T-cell (primary cell): ENCODE results near the gene KCNJ16. TPM values are rescaled to one million over a fixed set of nuclear protein-coding genes. Genes with fewer than 3 reads are reported as not detected.

ENCODE experiments used
- ATAC-seq, 4 experiments: fragments of 200-7000 bp in 3 of 4; fragments of 150-1000 bp in 1 of 4; cut with Tn5 transposase; replicated peaks in 1 of 4; 1 replicate in 3 of 4; 2 replicates in 1 of 4; pipeline ENCODE4 v1.10.0; 2021; ENCODE audit warnings: moderate library complexity in 3 of 4, mild to moderate bottlenecking in 2 of 4, moderate number of reproducible peaks in 1 of 4
- CTCF ChIA-PET, 2 donors: fragments of 300-600 bp; sonication (Branson Sonifier 250); formaldehyde crosslinking; loops; one replicate each; lab custom pipeline; 2022; ENCODE audit warnings: antibody characterized with exemption in 2 of 2; lab: Charles Lee
- POLR2A ChIA-PET, 2 donors: fragments of 300-600 bp; sonication (Branson Sonifier 250); formaldehyde crosslinking; loops; one replicate each; lab custom pipeline; 2022; ENCODE audit warnings: antibody characterized with exemption in 2 of 2; lab: Charles Lee
- DNase-seq, 35 experiments: peaks; one replicate each; pipeline versions ENCODE4 v3.0.0 to v3.0.0-alpha.2; 2013 to 2023
- H3K27ac ChIP-seq: one replicate; pipeline ENCODE4 v1.5.1; 2013; ENCODE audit warnings: low read length
- H3K27me3 ChIP-seq, 2 experiments: replicated peaks in 1 of 2; 1 replicate in 1 of 2; 2 replicates in 1 of 2; pipeline versions ENCODE4 v1.6.1 to v1.7.0; 2013; ENCODE audit warnings: low read length in 1 of 2, mixed read lengths in 1 of 2; ENCODE audit not compliant: control insufficient read depth in 2 of 2, insufficient read depth in 2 of 2; ENCODE audit errors: extremely low read depth in 1 of 2
- H3K36me3 ChIP-seq, 2 donors: 1 replicate in 1 of 2; 2 replicates in 1 of 2; pipeline versions ENCODE4 v1.6.1 to v1.7.0; 2013; ENCODE audit warnings: low read length in 1 of 2; ENCODE audit not compliant: control insufficient read depth in 2 of 2, insufficient read depth in 1 of 2; ENCODE audit errors: extremely low read depth in 1 of 2
- H3K4me1 ChIP-seq, 2 experiments: 1 replicate in 1 of 2; 2 replicates in 1 of 2; pipeline versions ENCODE4 v1.6.1 to v1.7.0; 2013; ENCODE audit warnings: low read length in 2 of 2, mixed read lengths in 1 of 2; ENCODE audit not compliant: insufficient read depth in 2 of 2, control insufficient read depth in 1 of 2; ENCODE audit errors: extremely low read depth in 1 of 2
- H3K4me3 ChIP-seq, 2 donors: 1 replicate in 1 of 2; 2 replicates in 1 of 2; pipeline versions ENCODE4 v1.5.1 to v1.7.0; 2013; ENCODE audit warnings: mild to moderate bottlenecking in 2 of 2, low read length in 1 of 2, moderate library complexity in 1 of 2; ENCODE audit not compliant: control insufficient read depth in 1 of 2; ENCODE audit errors: extremely low read depth in 1 of 2
- H3K9me3 ChIP-seq: 2 replicates; pipeline ENCODE4 v1.7.0; 2013
- H3K27ac Mint-ChIP-seq, 2 donors: one replicate each; pipeline ENCODE4 v1.8.0; 2020 to 2021; ENCODE audit warnings: mild to moderate bottlenecking in 2 of 2, mixed read lengths in 2 of 2
- H3K27me3 Mint-ChIP-seq, 2 donors: one replicate each; pipeline ENCODE4 v1.8.0; 2021 to 2022; ENCODE audit warnings: mixed read lengths in 2 of 2
- H3K36me3 Mint-ChIP-seq: one replicate; pipeline ENCODE4 v1.8.0; 2021; ENCODE audit warnings: mixed read lengths
- H3K4me1 Mint-ChIP-seq, 3 donors: one replicate each; pipeline ENCODE4 v1.8.0; 2020 to 2022; ENCODE audit warnings: mixed read lengths in 3 of 3, mild to moderate bottlenecking in 1 of 3
- H3K4me3 Mint-ChIP-seq, 3 donors: one replicate each; pipeline ENCODE4 v1.8.0; 2020 to 2022; ENCODE audit warnings: mild to moderate bottlenecking in 3 of 3, mixed read lengths in 3 of 3, moderate library complexity in 3 of 3
- H3K9me3 Mint-ChIP-seq, 3 donors: one replicate each; pipeline ENCODE4 v1.8.0; 2020 to 2022; ENCODE audit warnings: mixed read lengths in 3 of 3
- WGBS: methylation state at CpG from one replicate; pipeline ENCODE4 v1.1.5; 2013; ENCODE audit warnings: missing lambda C conversion rate; ENCODE audit not compliant: insufficient coverage; 5-methylcytosine and 5-hydroxymethylcytosine counted together
- total RNA-seq, 35 experiments: library from RNA in 6 of 35; stranded (reverse) in 6 of 35; fragments of 120-200 nt in 1 of 35; gene quantifications; one replicate each; pipeline versions ENCODE4 v1.2.1 to v1.2.4 and lab custom pipeline; 2013 to 2026

The KCNJ16 gene
- total RNA-seq, 5 donors from 2014 or later (not counting 1 experiment from before 2014, with no cell fraction given), result not detected

DNA sequence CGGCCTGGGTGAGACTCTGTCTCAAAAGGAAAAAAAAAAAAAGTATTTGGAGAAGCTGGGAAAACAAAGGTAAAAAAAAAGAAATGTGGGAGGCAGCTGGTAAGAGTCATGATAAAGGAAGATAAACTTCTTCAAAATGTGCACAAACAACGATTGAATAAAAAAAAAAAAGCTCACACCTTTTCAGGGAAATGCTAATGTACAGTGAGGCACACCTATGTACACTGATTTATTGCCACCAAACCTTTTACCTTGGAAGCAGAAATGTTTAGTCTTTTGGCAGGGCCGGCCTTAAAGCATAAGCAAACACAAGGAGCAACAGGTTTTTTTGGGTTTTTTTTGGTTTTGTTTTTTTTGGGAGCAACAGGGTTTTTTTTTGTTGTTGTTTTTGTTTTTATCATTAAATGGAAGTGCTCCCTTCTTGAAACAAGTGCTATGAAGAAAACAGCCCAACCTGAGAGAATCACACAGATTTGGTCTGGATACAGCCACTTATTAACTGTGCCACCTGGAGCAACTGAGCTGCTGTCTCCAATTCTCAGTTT, 64.5 kb downstream of the KCNJ16 start:
- Histone ChIP-seq H3K4me1 (no peaks in the 10 kb centered on the region), H3K36me3 (no peaks in the 10 kb centered on the region), H3K27ac (no peak overlapping the region), H3K9me3 (no peaks in the 10 kb centered on the region), H3K27me3 (no peaks in the 10 kb centered on the region), H3K4me3 (no peak overlapping the region)
- WGBS, result 100% methylated on average over 1 of the region's 3 CpGs
- no peak overlapping the region for H3K4me3 Mint-ChIP-seq
- H3K4me1 Mint-ChIP-seq, result peaks cover 12 to 15% (median 13%) of the 10 kb centered on the region in 3 donors
- DNase-seq (no peak), ATAC-seq (no peak)
- no peaks in the 10 kb centered on the region for H3K9me3 Mint-ChIP-seq
- no peaks in the 10 kb centered on the region for H3K27me3 Mint-ChIP-seq
- CTCF ChIA-PET, result no interaction called here
- POLR2A ChIA-PET, result no interaction called here
- no peaks in the 10 kb centered on the region for H3K36me3 Mint-ChIP-seq
- no peak overlapping the region for H3K27ac Mint-ChIP-seq

DNA sequence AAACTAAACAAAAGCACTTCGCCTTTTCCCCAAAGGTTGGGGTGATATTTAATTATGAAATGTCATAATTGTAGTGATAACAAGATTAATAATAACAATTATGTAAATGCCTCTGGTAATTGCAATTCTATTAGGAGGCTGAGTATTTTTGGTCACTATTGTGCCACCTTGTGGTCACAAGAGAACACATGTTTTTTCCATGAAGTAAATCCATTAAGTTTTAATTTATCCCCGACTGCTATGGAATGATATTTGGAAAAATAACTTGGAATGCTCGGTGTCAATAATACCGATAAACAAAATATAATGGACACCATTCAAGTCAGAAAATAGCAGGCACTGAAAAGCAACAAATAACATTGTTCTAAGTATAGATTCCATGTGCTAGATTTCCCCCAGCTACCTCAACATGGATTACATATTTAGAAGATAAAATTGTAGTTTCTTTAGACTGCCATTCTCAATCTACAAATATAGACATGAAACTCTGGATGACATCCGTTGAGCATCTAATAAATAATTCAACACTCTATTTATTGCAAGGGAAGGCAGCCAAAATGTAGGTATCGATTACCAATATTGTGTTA, 69.3 kb downstream of the KCNJ16 start:
- DNase-seq (peak in 1 of 35 experiments; percentile 18), ATAC-seq (no peak)
- WGBS, result no CpG with 5 or more reads among the region's 6 CpGs
- no peak overlapping the region for H3K27ac Mint-ChIP-seq
- no peaks in the 10 kb centered on the region for H3K9me3 Mint-ChIP-seq
- no peaks in the 10 kb centered on the region for H3K9me3 ChIP-seq
- no peak overlapping the region for H3K4me3 Mint-ChIP-seq
- peaks cover 0 to 7% of the 10 kb centered on the region in 2 donors for H3K27me3 Mint-ChIP-seq
- H3K36me3 ChIP-seq, result no peaks in the 10 kb centered on the region
- no peak overlapping the region for H3K27ac ChIP-seq
- ChIA-PET POLR2A (no interaction called here), CTCF (interaction anchor here in 1 of 2 donors (1.7 kb wide), 1 partner anchor 576 kb away, joined by 4 read pairs; no protein-coding TSS in a partner anchor)
- no peaks in the 10 kb centered on the region for H3K36me3 Mint-ChIP-seq
- no peak overlapping the region for H3K4me3 ChIP-seq
- H3K27me3 ChIP-seq, result no peaks in the 10 kb centered on the region
- H3K4me1 ChIP-seq, result no peaks in the 10 kb centered on the region
- H3K4me1 Mint-ChIP-seq, result no peaks in the 10 kb centered on the region

DNA sequence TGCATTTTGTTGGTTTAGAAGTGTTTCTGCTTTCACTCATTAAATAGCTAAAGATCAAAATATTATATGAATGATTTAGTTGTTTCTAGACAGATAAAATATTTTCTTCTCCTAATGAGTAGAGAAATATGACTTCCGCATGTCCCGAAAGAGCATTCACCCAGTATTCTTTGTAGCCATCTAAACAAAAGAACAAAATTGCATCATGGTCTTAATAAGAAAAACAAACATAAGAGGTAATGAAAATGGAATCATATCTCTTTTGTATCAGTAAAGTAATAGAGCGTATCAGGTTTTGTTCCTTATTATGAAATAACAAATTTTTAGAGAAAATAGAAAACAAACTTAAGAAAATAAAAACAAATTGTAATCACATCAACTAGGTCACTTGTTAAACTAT, 78.2 kb downstream of the KCNJ16 start:
- no peaks in the 10 kb centered on the region for H3K4me1 Mint-ChIP-seq
- H3K36me3 Mint-ChIP-seq, result no peaks in the 10 kb centered on the region
- ChIA-PET POLR2A (no interaction called here), CTCF (interaction anchor here in 1 of 2 donors (1.0 kb wide), 1 partner anchor 10 kb away, joined by 4 read pairs; no protein-coding TSS in a partner anchor)
- no peaks in the 10 kb centered on the region for H3K36me3 ChIP-seq
- H3K4me1 ChIP-seq, result no peaks in the 10 kb centered on the region
- no peak overlapping the region for H3K27ac ChIP-seq
- ATAC-seq (no peak), DNase-seq (no peak)
- no peaks in the 10 kb centered on the region for H3K27me3 ChIP-seq
- no peaks in the 10 kb centered on the region for H3K9me3 Mint-ChIP-seq
- no CpG with 5 or more reads among the region's 3 CpGs for WGBS
- H3K27ac Mint-ChIP-seq, result no peak overlapping the region
- peaks cover 2 to 8% of the 10 kb centered on the region in 2 donors for H3K27me3 Mint-ChIP-seq
- no peak overlapping the region for H3K4me3 Mint-ChIP-seq
- H3K9me3 ChIP-seq, result no peaks in the 10 kb centered on the region
- no peak overlapping the region for H3K4me3 ChIP-seq

DNA sequence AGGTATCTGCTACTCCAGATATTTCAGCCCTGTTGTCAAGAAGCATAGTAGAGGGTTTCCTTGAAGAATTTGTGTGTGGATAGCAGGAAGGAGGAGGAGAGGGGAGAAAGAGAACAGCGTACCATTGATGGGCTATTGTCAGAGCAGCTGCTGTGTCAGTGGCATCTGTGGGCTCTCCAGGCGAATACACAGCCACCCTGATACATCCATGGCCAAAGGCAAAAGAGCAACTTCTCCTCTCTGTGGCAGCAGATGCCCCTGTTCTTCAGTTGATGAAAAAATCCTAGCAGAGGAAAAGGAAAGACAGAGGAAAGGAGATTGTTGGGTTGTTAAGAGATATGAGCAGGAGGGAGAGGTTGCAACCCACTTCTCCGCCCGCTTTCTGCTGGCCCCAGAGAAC, 82.1 kb downstream of the KCNJ16 start:
- Histone ChIP-seq H3K27ac (no peak overlapping the region), H3K36me3 (no peaks in the 10 kb centered on the region), H3K27me3 (no peaks in the 10 kb centered on the region), H3K9me3 (no peaks in the 10 kb centered on the region), H3K4me3 (no peak overlapping the region), H3K4me1 (no peaks in the 10 kb centered on the region)
- Mint-ChIP-seq H3K36me3 (no peaks in the 10 kb centered on the region), H3K4me1 (no peaks in the 10 kb centered on the region), H3K27me3 (peaks cover 2 to 6% of the 10 kb centered on the region in 2 donors), H3K9me3 (no peaks in the 10 kb centered on the region), H3K27ac (no peak overlapping the region), H3K4me3 (no peak overlapping the region)
- POLR2A ChIA-PET, result no interaction called here
- ATAC-seq (no peak), DNase-seq (no peak)
- CTCF ChIA-PET, result interaction anchor here in 1 of 2 donors (0.8 kb wide), 1 partner anchor 1229 kb away, joined by 7 read pairs; no protein-coding TSS in a partner anchor
- WGBS, result 100% methylated on average over 1 of the region's 4 CpGs

DNA sequence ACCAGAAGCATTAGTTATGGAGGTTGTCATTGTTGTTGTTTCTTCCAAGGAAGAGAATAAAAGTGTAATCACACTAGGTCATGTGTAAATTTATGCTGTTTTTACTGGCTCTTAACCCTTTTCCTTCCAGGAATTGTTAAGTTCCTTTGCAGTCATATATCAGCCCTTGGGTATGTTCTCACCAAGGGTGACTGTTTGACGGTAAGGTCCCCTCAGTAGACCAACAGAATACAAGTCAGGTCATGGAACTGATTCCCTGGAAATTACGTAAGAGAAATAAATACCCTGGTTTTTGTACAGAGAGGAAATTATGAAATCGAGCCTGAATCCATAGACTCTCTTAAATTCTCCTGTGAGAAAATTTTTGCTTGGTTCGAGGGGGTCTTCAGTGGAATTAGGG, 83.2 kb downstream of the KCNJ16 start:
- POLR2A ChIA-PET, result no interaction called here
- H3K36me3 Mint-ChIP-seq, result no peaks in the 10 kb centered on the region
- no peak overlapping the region for H3K27ac ChIP-seq
- H3K9me3 ChIP-seq, result no peaks in the 10 kb centered on the region
- CTCF ChIA-PET, result no interaction called here
- DNase-seq (no peak), ATAC-seq (no peak)
- no peaks in the 10 kb centered on the region for H3K27me3 ChIP-seq
- H3K9me3 Mint-ChIP-seq, result no peaks in the 10 kb centered on the region
- H3K27ac Mint-ChIP-seq, result no peak overlapping the region
- no peaks in the 10 kb centered on the region for H3K36me3 ChIP-seq
- no peaks in the 10 kb centered on the region for H3K4me1 Mint-ChIP-seq
- no peaks in the 10 kb centered on the region for H3K4me1 ChIP-seq
- WGBS, result 80% methylated on average over 1 of the region's 4 CpGs
- peaks cover 3 to 6% of the 10 kb centered on the region in 2 donors for H3K27me3 Mint-ChIP-seq
- no peak overlapping the region for H3K4me3 Mint-ChIP-seq
- H3K4me3 ChIP-seq, result no peak overlapping the region

DNA sequence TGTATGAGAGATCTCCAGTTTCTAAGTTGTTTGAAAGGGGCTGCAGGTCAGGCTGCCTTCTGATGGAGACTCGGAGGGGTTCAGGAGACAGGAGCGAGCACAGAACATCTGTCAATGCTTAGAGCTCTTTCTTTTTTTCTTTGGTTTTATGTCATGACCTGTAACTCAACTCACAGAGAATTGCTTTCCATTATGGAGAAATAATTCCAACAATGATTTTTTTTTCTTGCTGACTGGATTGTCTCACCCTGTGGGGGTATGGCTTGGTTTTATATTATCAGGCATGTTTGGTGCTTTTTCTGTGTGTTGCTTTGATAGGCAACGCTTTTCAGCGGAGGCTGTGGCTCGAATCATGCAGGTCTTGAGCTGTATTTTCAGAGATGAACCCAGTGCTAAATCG, 83.6 kb downstream of the KCNJ16 start:
- Mint-ChIP-seq H3K9me3 (no peaks in the 10 kb centered on the region), H3K4me3 (no peak overlapping the region), H3K27me3 (peaks cover 4 to 6% of the 10 kb centered on the region in 2 donors), H3K36me3 (no peaks in the 10 kb centered on the region), H3K27ac (no peak overlapping the region), H3K4me1 (no peaks in the 10 kb centered on the region)
- Histone ChIP-seq H3K4me1 (no peaks in the 10 kb centered on the region), H3K27ac (no peak overlapping the region), H3K36me3 (no peaks in the 10 kb centered on the region), H3K4me3 (no peak overlapping the region), H3K9me3 (no peaks in the 10 kb centered on the region), H3K27me3 (no peaks in the 10 kb centered on the region)
- DNase-seq (no peak), ATAC-seq (no peak)
- POLR2A ChIA-PET, result no interaction called here
- CTCF ChIA-PET, result no interaction called here
- 100% methylated on average over 2 of the region's 6 CpGs for WGBS
